Glutamatergic neuron (in vitro differentiated cells): Measurements from ENCODE around the gene SUN1. TPM values are rescaled to one million over a fixed set of nuclear protein-coding genes. Genes with fewer than 3 reads are reported as not detected.
A peak's percentile ranks its signal among the peaks of the same experiment; 100 is the strongest.
"Not testable (repeated sequence)": the region's sequence is repeated elsewhere in the genome, so short reads cannot be mapped to it uniquely, and the experiment has no call there.

ENCODE experiments used
- DNase-seq: peaks from one replicate; pipeline ENCODE4 v3.0.0; 2022
- H3K27ac Mint-ChIP-seq: one replicate; pipeline ENCODE4 v1.8.0; 2020; ENCODE audit warnings: mild to moderate bottlenecking, mixed read lengths, inconsistent platforms; ENCODE audit not compliant: unreplicated experiment
- H3K27me3 Mint-ChIP-seq: one replicate; pipeline ENCODE4 v1.8.0; 2020; ENCODE audit warnings: mild to moderate bottlenecking, moderate library complexity, mixed read lengths, inconsistent platforms; ENCODE audit not compliant: unreplicated experiment
- H3K36me3 Mint-ChIP-seq: one replicate; pipeline ENCODE4 v1.8.0; 2020; ENCODE audit warnings: mild to moderate bottlenecking, mixed read lengths, inconsistent platforms; ENCODE audit not compliant: unreplicated experiment
- H3K4me1 Mint-ChIP-seq: one replicate; pipeline ENCODE4 v1.8.0; 2020; ENCODE audit warnings: mild to moderate bottlenecking, low read depth, mixed read lengths, inconsistent platforms; ENCODE audit not compliant: unreplicated experiment
- H3K4me3 Mint-ChIP-seq: one replicate; pipeline ENCODE4 v1.8.0; 2020; ENCODE audit warnings: mild to moderate bottlenecking, mixed read lengths, inconsistent platforms; ENCODE audit not compliant: unreplicated experiment
- H3K9me3 Mint-ChIP-seq: one replicate; pipeline ENCODE4 v1.8.0; 2020; ENCODE audit warnings: mild to moderate bottlenecking, moderate library complexity, mixed read lengths, inconsistent platforms; ENCODE audit not compliant: unreplicated experiment
- total RNA-seq: library from RNA; stranded (reverse); fragmentation: NEBNext Ultra II Directional; extraction: Animal tissue kit (Norgen Biotek cat#: 25700); gene quantifications from one replicate; pipeline ENCODE4 v1.2.1, GENCODE V29; 2021; ENCODE audit not compliant: unreplicated experiment
- TF ChIP-seq, protein P1 (sequence below): fragments of 200-600 bp; sonication (generic); IDR thresholded peaks from one replicate; pipeline ENCODE4 v1.5.0; 2021; ENCODE audit not compliant: partially characterized antibody, unreplicated experiment

SUN1 gene
- total RNA-seq, 1 donor from 2014 or later, result 879 TPM

DNA sequence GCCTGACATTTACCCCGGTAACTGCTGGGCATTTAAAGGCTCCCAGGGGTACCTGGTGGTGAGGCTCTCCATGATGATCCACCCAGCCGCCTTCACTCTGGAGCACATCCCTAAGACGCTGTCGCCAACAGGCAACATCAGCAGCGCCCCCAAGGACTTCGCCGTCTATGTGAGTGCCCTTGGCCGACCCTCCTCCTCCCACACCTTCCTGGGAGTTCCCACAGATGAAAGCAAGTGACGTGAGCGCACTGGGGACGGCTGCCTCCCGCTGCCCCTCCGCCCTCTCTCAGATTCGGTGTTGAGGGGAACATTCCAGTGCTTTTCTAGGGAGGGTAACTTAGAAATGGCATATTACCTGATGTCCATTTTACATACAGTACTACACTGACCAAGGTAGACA lies 37.1 kb downstream of the SUN1 start:
- TF ChIP-seq, protein P1, sequence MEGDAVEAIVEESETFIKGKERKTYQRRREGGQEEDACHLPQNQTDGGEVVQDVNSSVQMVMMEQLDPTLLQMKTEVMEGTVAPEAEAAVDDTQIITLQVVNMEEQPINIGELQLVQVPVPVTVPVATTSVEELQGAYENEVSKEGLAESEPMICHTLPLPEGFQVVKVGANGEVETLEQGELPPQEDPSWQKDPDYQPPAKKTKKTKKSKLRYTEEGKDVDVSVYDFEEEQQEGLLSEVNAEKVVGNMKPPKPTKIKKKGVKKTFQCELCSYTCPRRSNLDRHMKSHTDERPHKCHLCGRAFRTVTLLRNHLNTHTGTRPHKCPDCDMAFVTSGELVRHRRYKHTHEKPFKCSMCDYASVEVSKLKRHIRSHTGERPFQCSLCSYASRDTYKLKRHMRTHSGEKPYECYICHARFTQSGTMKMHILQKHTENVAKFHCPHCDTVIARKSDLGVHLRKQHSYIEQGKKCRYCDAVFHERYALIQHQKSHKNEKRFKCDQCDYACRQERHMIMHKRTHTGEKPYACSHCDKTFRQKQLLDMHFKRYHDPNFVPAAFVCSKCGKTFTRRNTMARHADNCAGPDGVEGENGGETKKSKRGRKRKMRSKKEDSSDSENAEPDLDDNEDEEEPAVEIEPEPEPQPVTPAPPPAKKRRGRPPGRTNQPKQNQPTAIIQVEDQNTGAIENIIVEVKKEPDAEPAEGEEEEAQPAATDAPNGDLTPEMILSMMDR, result no peak
- Mint-ChIP-seq H3K9me3 (peaks cover 19% of the 10 kb centered on the region), H3K27ac (peak overlapping the region; percentile 33)

DNA sequence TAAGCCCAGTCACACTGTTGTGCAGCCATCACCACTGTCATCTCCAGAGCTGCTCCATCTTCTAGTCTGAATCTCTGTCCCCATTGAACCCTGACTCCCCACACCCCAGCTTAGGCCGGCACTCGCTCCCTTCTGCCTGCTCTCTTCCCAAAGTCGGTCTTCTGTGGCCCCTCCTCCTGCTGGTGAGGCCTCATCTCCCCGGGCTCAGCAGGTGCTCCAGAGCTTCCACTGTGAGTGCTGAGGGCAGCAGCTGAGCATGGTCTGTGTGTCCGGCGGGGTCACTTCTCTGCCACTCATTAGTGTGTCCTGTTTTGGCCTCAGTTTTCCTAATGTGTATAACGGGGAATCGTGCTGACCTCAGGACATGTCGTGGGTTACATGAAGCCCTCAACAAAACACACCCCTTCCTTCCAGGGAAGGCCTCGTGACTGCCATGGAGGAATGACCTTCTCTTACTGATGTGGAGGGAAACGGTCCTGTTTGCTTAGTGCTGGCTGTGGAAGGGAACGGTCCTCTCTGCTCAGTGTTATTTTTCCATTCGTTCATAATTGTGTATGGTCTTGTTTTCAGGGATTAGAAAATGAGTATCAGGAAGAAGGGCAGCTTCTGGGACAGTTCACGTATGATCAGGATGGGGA lies 39.7 kb downstream of the SUN1 start:
- no peak for DNase-seq
- Mint-ChIP-seq H3K4me1 (peaks cover 21% of the 10 kb centered on the region), H3K27ac (peak overlapping the region; percentile 70), H3K27me3 (peaks cover 20% of the 10 kb centered on the region), H3K9me3 (peaks cover 12% of the 10 kb centered on the region), H3K4me3 (no peak overlapping the region), H3K36me3 (peaks cover 5% of the 10 kb centered on the region)
- TF ChIP-seq, protein P1, result no peak

More for the DNA sequence above, 37.1 kb downstream of the SUN1 start:
- peaks cover 27% of the 10 kb centered on the region for H3K4me1 Mint-ChIP-seq
- H3K27me3 Mint-ChIP-seq, result peaks cover 18% of the 10 kb centered on the region
- no peak for DNase-seq
- H3K36me3 Mint-ChIP-seq, result peaks cover 9% of the 10 kb centered on the region
- H3K4me3 Mint-ChIP-seq, result no peak overlapping the region

DNA sequence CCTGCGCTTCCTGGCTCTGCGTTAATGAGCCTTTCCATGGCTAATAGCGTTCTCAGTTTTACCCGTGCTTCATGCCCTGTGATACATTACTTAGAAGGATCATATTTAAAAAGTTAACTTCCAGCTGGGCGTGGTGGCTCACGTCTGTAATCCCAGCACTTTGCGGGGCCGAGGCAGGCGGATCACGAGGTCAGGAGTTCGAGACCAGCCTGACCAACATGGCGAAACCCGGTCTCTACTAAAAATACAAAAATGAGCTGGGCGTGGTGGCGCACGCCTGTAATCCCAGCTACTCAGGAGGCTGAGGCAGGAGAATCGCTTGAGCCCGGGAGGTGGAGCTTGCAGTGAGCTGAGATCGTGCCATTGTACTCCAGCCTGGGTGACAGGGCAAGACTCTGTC lies 40.4 kb downstream of the SUN1 start:
- peak overlapping the region; percentile 30 for H3K4me3 Mint-ChIP-seq

GRCh38 chr7:873367-874002 lies 41.2 kb downstream of the SUN1 start:
- H3K27me3 Mint-ChIP-seq, result peaks cover 18% of the 10 kb centered on the region
- H3K36me3 Mint-ChIP-seq, result peaks cover 5% of the 10 kb centered on the region
- TF ChIP-seq, protein P1, result peak; percentile 74
- peak overlapping the region; percentile 91 for H3K27ac Mint-ChIP-seq
- H3K4me3 Mint-ChIP-seq, result peak overlapping the region; percentile 30
- H3K9me3 Mint-ChIP-seq, result peaks cover 12% of the 10 kb centered on the region
- DNase-seq, result peak; percentile 85
- H3K4me1 Mint-ChIP-seq, result peaks cover 22% of the 10 kb centered on the region

More for the DNA sequence above, 40.4 kb downstream of the SUN1 start:
- peak overlapping the region; percentile 70 for H3K27ac Mint-ChIP-seq
- H3K9me3 Mint-ChIP-seq, DNase-seq, H3K36me3 Mint-ChIP-seq: not testable (repeated sequence)
- H3K27me3 Mint-ChIP-seq, result peaks cover 16% of the 10 kb centered on the region
- H3K4me1 Mint-ChIP-seq, result peaks cover 18% of the 10 kb centered on the region

- H3K4me3 Mint-ChIP-seq, result no peak overlapping the region
- peaks cover 12% of the 10 kb centered on the region for H3K9me3 Mint-ChIP-seq
- TF ChIP-seq, protein P1, result no peak
- peaks cover 18% of the 10 kb centered on the region for H3K27me3 Mint-ChIP-seq
- H3K4me1 Mint-ChIP-seq, result peaks cover 24% of the 10 kb centered on the region
- DNase-seq, result no peak
- peaks cover 5% of the 10 kb centered on the region for H3K36me3 Mint-ChIP-seq
- H3K27ac Mint-ChIP-seq, result peak overlapping the region; percentile 91
Observed at GRCh38 chr7:874031-874749, 41.9 kb downstream of the SUN1 start.
